ENCODE measurements around the gene XG.
"Not testable (repeated sequence)": the region's sequence is repeated elsewhere in the genome, so short reads cannot be mapped to it uniquely, and the experiment has no call there.

DNA sequence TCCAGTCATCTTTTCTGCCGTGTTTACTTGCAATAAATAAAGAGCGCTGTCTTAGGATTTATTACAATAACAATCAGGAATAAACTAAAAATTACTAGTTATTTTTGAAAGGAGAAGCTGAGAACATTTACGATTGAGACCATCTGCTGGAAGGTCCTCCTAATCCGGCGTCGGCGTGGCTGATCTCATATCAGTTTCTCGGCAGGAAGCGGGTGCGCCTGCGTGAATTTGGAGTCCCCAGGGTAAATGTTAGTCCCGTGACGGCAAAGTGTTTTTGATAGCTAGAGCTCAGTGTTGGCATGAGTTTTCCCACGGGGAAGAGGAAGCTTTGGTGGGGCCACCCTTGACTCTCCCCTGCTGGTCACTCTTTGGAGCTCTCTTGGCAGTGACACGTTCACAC is 45.0 kb downstream of the XG start:
- not testable (repeated sequence) for TF ChIP-seq POLR2A, POLR2AphosphoS5 (IDR thresholded peaks at IDR 0.05; ENCODE audit: low read depth, low read length)
